Duodenal mucosa (tissue), 2 donors: ENCODE results near the gene MUC6.

Experiments
- H3K27ac ChIP-seq: one replicate; pipeline ENCODE4 v1.7.0; 2013; ENCODE audit warnings: low read depth, low read length
- H3K27me3 ChIP-seq, 2 donors: one replicate each; pipeline ENCODE4 v1.7.0; 2013; ENCODE audit warnings: low read length in 2 of 2, control low read depth in 1 of 2; ENCODE audit not compliant: insufficient read depth in 2 of 2, control insufficient read depth in 1 of 2
- H3K36me3 ChIP-seq, 2 donors: one replicate each; pipeline ENCODE4 v1.7.0; 2013; ENCODE audit warnings: low read length in 2 of 2, control low read depth in 1 of 2; ENCODE audit not compliant: insufficient read depth in 2 of 2, control insufficient read depth in 1 of 2
- H3K4me1 ChIP-seq, 2 donors: one replicate each; pipeline ENCODE4 v1.7.0; 2013; ENCODE audit warnings: low read length in 2 of 2, control low read depth in 1 of 2; ENCODE audit not compliant: insufficient read depth in 2 of 2, control insufficient read depth in 1 of 2
- H3K4me3 ChIP-seq, 2 donors: one replicate each; pipeline ENCODE4 v1.7.0; 2013; ENCODE audit warnings: low read length in 2 of 2, low read depth in 1 of 2
- H3K9ac ChIP-seq, 2 donors: one replicate each; pipeline ENCODE4 v1.7.0; 2013; ENCODE audit warnings: low read length in 2 of 2, low read depth in 1 of 2
- H3K9me3 ChIP-seq, 2 donors: one replicate each; pipeline ENCODE4 v1.7.0; 2013; ENCODE audit warnings: low read length in 2 of 2, control low read depth in 1 of 2; ENCODE audit not compliant: control insufficient read depth in 1 of 2

Gene MUC6

DNA sequence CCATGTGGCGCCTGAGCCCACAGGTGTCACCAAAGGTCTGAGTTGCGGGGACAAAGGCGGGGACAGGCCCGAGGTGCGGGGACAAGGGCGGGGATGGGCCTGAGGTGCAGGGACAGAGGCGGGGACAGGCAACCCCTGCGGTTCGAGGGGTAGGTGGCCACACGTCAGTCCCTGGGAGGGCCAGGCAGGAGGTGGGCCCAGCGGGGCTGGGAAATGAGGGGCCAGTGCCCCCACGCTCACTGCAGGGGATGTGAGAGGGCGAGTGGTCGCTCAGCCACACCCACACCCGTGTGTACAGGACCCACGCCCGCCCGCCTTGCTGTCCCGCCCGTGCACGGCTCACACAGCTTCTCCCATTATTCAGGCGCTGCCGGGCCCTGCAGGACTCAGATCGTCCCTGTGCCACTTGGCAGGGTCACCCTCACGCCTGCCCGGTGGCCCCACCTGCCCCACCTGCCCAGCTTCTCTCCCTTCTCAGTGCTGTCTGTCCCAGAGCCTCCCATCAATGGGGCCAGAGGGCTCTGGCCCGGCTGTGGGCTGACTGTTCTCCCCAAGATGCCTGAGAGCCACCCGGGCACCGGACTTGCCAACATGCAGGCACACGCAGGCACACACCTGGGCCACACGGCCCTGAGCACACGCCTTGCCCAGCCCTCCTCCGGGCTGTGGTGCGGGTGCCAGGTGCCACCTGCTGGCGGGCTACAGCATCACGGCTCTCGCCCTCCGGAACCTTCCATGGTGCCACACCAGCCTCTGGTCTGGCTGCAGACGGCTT, 14.2 kb upstream of the MUC6 start:
- Histone ChIP-seq H3K4me1 (peaks cover 21 to 32% of the 10 kb centered on the region in 2 donors), H3K9ac (no peak overlapping the region), H3K4me3 (no peak overlapping the region), H3K27ac (no peak overlapping the region), H3K36me3 (no peaks in the 10 kb centered on the region), H3K9me3 (no peaks in the 10 kb centered on the region), H3K27me3 (peaks cover 10 to 18% of the 10 kb centered on the region in 2 donors)

- no peak overlapping the region for H3K9ac ChIP-seq
- peaks cover 10 to 18% of the 10 kb centered on the region in 2 donors for H3K27me3 ChIP-seq
- no peak overlapping the region for H3K4me3 ChIP-seq
- H3K27ac ChIP-seq, result no peak overlapping the region
- H3K36me3 ChIP-seq, result no peaks in the 10 kb centered on the region
- no peaks in the 10 kb centered on the region for H3K9me3 ChIP-seq
- peaks cover 21 to 30% of the 10 kb centered on the region in 2 donors for H3K4me1 ChIP-seq
Observed at GRCh38 chr11:1049911-1050580, 13.5 kb upstream of the MUC6 start.

GRCh38 chr11:1049431-1049891, 12.9 kb upstream of the MUC6 start:
- H3K27ac ChIP-seq, result no peak overlapping the region
- peaks cover 10 to 18% of the 10 kb centered on the region in 2 donors for H3K27me3 ChIP-seq

GRCh38 chr11:1049071-1049405, 12.5 kb upstream of the MUC6 start:
- Histone ChIP-seq H3K9ac (no peak overlapping the region), H3K36me3 (no peaks in the 10 kb centered on the region), H3K27ac (no peak overlapping the region), H3K4me1 (peaks cover 12 to 20% of the 10 kb centered on the region in 2 donors), H3K27me3 (peaks cover 10 to 16% of the 10 kb centered on the region in 2 donors), H3K9me3 (no peaks in the 10 kb centered on the region), H3K4me3 (no peak overlapping the region)

More at GRCh38 chr11:1049431-1049891, 12.9 kb upstream of the MUC6 start:
- Histone ChIP-seq H3K4me1 (peaks cover 16 to 25% of the 10 kb centered on the region in 2 donors), H3K9me3 (no peaks in the 10 kb centered on the region), H3K4me3 (no peak overlapping the region), H3K9ac (no peak overlapping the region), H3K36me3 (no peaks in the 10 kb centered on the region)

GRCh38 chr11:1048375-1049070, 12.0 kb upstream of the MUC6 start:
- no peak overlapping the region for H3K27ac ChIP-seq
- H3K9ac ChIP-seq, result no peak overlapping the region
- no peaks in the 10 kb centered on the region for H3K36me3 ChIP-seq
- H3K27me3 ChIP-seq, result peaks cover 10 to 16% of the 10 kb centered on the region in 2 donors
- no peak overlapping the region for H3K4me3 ChIP-seq
- H3K4me1 ChIP-seq, result peaks cover 7 to 15% of the 10 kb centered on the region in 2 donors
- H3K9me3 ChIP-seq, result no peaks in the 10 kb centered on the region

GRCh38 chr11:1047595-1048156, 11.2 kb upstream of the MUC6 start:
- no peak overlapping the region for H3K27ac ChIP-seq
- H3K4me3 ChIP-seq, result no peak overlapping the region
- peaks cover 4 to 12% of the 10 kb centered on the region in 2 donors for H3K4me1 ChIP-seq
- no peak overlapping the region for H3K9ac ChIP-seq
- H3K36me3 ChIP-seq, result no peaks in the 10 kb centered on the region
- H3K9me3 ChIP-seq, result no peaks in the 10 kb centered on the region
- H3K27me3 ChIP-seq, result peaks cover 10 to 16% of the 10 kb centered on the region in 2 donors

DNA sequence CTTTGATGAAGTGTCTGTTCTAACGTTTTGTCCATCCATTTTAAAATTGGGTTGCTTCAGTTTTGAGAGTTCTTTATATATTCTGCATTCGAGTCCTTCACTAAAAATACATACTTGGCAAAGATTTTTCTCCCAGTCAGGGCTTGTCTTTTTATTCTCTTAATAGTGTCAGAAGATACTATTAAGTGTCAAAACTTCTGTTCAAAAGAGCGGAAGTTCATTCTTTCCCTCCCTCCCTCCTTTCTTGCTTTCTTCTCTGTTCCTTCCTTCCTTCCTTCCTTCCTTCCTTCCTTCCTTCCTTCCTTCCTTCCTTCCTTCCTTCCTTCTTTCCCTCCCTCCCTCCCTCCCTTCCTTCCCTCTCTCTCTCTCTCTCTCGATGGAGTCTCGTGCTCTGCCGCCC, 7.6 kb upstream of the MUC6 start:
- Histone ChIP-seq H3K27me3 (peaks cover 7 to 10% of the 10 kb centered on the region in 2 donors), H3K36me3 (no peaks in the 10 kb centered on the region), H3K9ac (no peak overlapping the region), H3K4me1 (no peaks in the 10 kb centered on the region), H3K4me3 (no peak overlapping the region), H3K27ac (no peak overlapping the region), H3K9me3 (no peaks in the 10 kb centered on the region)

GRCh38 chr11:1043563-1044096, 7.1 kb upstream of the MUC6 start:
- Histone ChIP-seq H3K9ac (no peak overlapping the region), H3K4me3 (no peak overlapping the region), H3K4me1 (no peaks in the 10 kb centered on the region), H3K27ac (no peak overlapping the region), H3K27me3 (peaks cover 6 to 12% of the 10 kb centered on the region in 2 donors), H3K36me3 (no peaks in the 10 kb centered on the region), H3K9me3 (no peaks in the 10 kb centered on the region)

DNA sequence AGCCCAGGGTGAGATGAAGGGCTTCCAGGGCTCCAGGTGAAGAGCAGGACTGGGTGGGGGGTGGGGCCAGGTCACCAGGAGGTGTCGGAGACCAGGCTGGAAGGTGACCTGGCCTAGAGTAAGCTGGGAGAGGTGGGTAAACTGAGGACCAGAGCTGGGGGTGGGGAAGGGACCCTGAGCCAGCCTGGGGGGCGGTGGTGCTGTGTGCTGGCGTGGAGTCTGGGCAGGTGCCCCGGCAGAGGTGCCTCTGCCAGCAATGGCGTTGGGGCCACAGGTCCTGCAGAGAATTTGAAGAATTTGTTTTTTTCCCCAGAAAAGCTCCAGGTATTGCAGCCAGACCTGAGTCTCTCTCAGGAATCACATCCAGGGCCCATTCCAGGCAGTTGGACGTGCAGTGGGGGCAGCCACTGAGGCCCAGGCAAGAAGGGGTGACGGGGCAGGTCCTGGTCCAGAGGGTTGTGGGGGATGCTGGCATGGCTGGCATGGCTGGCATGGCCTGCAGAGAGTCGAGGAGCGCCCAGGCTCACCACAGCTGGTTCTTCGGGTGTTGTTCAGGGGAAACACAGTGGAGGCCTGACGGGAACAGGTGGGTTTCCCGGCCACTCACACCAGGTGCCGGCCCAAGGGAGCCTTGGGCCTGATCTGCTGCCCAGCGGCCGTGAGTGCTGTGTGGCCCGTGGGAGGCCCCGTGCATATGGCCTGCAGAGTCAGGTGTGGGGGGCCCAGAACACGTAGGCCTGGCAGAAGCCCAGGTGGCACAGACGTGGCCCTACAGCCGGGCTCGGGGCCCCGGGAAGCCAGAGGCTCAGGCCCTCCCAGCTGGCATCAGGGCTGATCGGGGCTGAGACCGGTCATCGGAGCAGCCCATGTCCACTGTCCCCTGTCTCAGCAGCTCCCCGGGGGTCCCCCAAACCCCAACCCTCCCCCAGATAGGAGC, 6.4 kb upstream of the MUC6 start:
- Histone ChIP-seq H3K4me3 (no peak overlapping the region), H3K27ac (no peak overlapping the region), H3K27me3 (peaks cover 5 to 15% of the 10 kb centered on the region in 2 donors), H3K4me1 (no peaks in the 10 kb centered on the region), H3K9ac (no peak overlapping the region), H3K36me3 (no peaks in the 10 kb centered on the region), H3K9me3 (no peaks in the 10 kb centered on the region)
